Colonic mucosa (tissue), 4 donors: ENCODE data around the gene NAPEPLD. TPM values are rescaled to one million over a fixed set of nuclear protein-coding genes. Genes with fewer than 3 reads are reported as not detected.
"Not testable (repeated sequence)": the region's sequence is repeated elsewhere in the genome, so short reads cannot be mapped to it uniquely, and the experiment has no call there.

ENCODE experiments used
- DNase-seq: peaks from one replicate; pipeline ENCODE4 v3.0.0-alpha.2; 2020
- H3K27ac ChIP-seq: fragments of 200-600 bp; one replicate; pipeline ENCODE4 v1.8.0; 2021
- H3K27me3 ChIP-seq: fragments of 200-600 bp; one replicate; pipeline ENCODE4 v1.8.0; 2021
- H3K36me3 ChIP-seq: fragments of 200-600 bp; one replicate; pipeline ENCODE4 v1.8.0; 2021
- H3K4me1 ChIP-seq: fragments of 200-600 bp; one replicate; pipeline ENCODE4 v1.8.0; 2021; ENCODE audit warnings: mild to moderate bottlenecking
- H3K4me3 ChIP-seq: fragments of 200-600 bp; one replicate; pipeline ENCODE4 v1.8.0; 2021
- H3K9ac ChIP-seq, 2 donors: one replicate each; pipeline ENCODE4 v1.7.0; 2013; ENCODE audit warnings: control low read depth in 2 of 2, low read depth in 2 of 2, low read length in 2 of 2
- H3K9me3 ChIP-seq: fragments of 200-600 bp; one replicate; pipeline ENCODE4 v1.8.0; 2021
- intact Hi-C: fragments of 100-400 bp; cut with DNase I; formaldehyde crosslinking; loops from one replicate; pipeline ENCODE4 v1.14.1; 2022
- total RNA-seq, 2 donors: library from RNA; stranded (reverse); fragmentation: NEBNext Ultra II Directional in 1 of 2; extraction: Animal tissue kit (Norgen Biotek cat#: 25700) in 1 of 2; gene quantifications; one replicate each; pipeline ENCODE4 v1.2.1, GENCODE V29; 2021
- TF ChIP-seq, protein P1 (sequence below): fragments of 200-600 bp; IDR thresholded peaks from one replicate; pipeline ENCODE4 v1.8.0; 2022; ENCODE audit warnings: antibody characterized with exemption, mild to moderate bottlenecking
- donor health status: healthy.
- donor health status: DM: no; HTN: no; CAD: no.
- donor health status: DM: no; HTN: no; CAD: no.

NAPEPLD gene
- total RNA-seq, 2 donors from 2014 or later: 61.4 to 64.6 TPM

GRCh38 chr7:103155331-103156024 is 6.6 kb upstream of the NAPEPLD start:
- H3K4me1 ChIP-seq, H3K27me3 ChIP-seq, H3K9ac ChIP-seq, H3K4me3 ChIP-seq, intact Hi-C loops, H3K27ac ChIP-seq, H3K36me3 ChIP-seq, DNase-seq, H3K9me3 ChIP-seq: not testable (repeated sequence)

GRCh38 chr7:103154042-103154441 is 5.1 kb upstream of the NAPEPLD start:
- Histone ChIP-seq H3K27me3 (no peaks in the 10 kb centered on the region), H3K4me3 (no peak overlapping the region), H3K9me3 (no peaks in the 10 kb centered on the region), H3K4me1 (no peaks in the 10 kb centered on the region), H3K9ac (no peak overlapping the region), H3K36me3 (no peaks in the 10 kb centered on the region), H3K27ac (no peak overlapping the region)
- intact Hi-C loops: no loop called here
- no peak for DNase-seq
- TF ChIP-seq, protein P1, sequence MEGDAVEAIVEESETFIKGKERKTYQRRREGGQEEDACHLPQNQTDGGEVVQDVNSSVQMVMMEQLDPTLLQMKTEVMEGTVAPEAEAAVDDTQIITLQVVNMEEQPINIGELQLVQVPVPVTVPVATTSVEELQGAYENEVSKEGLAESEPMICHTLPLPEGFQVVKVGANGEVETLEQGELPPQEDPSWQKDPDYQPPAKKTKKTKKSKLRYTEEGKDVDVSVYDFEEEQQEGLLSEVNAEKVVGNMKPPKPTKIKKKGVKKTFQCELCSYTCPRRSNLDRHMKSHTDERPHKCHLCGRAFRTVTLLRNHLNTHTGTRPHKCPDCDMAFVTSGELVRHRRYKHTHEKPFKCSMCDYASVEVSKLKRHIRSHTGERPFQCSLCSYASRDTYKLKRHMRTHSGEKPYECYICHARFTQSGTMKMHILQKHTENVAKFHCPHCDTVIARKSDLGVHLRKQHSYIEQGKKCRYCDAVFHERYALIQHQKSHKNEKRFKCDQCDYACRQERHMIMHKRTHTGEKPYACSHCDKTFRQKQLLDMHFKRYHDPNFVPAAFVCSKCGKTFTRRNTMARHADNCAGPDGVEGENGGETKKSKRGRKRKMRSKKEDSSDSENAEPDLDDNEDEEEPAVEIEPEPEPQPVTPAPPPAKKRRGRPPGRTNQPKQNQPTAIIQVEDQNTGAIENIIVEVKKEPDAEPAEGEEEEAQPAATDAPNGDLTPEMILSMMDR: no peak

GRCh38 chr7:103152744-103153617 is 4.1 kb upstream of the NAPEPLD start:
- H3K4me1 ChIP-seq, intact Hi-C loops, H3K9me3 ChIP-seq, H3K4me3 ChIP-seq, H3K36me3 ChIP-seq, H3K27me3 ChIP-seq, DNase-seq: not testable (repeated sequence)
- H3K27ac ChIP-seq: peak overlapping the region; percentile 98
- H3K9ac ChIP-seq: peak overlapping the region in 1 of 2 donors; percentile 26

DNA sequence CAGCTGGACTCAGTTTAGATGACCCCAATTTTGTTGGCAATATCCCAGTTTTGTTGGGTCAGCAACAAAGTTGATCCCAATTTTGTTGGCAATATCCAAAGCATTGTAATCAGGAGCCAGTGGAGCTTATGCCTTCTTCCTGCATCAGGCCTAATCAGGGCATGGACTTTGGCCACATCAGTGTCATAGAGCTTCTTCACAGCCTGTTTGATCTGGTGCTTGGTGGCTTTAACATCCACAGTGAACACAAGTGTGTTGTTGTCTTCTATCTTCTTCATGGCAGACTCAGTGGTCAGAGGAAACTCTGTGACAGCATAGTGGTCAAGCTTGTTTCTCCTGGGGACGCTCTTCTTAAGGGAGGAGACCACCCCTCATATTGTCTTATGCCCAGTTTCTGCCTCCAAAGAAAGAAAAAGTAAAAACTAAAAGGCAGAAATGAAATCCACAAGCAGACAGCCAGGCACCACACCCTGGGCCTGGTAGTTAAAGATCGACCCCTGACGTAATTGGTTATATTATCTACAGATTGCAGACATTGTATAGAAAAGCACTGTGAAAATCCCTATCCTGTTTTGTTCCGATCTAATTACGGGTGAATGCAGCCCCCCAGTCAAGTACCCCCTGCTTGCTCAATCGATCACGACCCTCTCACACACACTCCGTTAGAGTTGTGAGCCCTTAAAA is 3.2 kb upstream of the NAPEPLD start:
- H3K36me3 ChIP-seq, H3K4me1 ChIP-seq, H3K4me3 ChIP-seq, intact Hi-C loops, H3K9me3 ChIP-seq, H3K27me3 ChIP-seq: not testable (repeated sequence)
- peak overlapping the region in 1 of 2 donors; percentile 26 for H3K9ac ChIP-seq
- DNase-seq: peak; percentile 70
- peak overlapping the region; percentile 98 for H3K27ac ChIP-seq

DNA sequence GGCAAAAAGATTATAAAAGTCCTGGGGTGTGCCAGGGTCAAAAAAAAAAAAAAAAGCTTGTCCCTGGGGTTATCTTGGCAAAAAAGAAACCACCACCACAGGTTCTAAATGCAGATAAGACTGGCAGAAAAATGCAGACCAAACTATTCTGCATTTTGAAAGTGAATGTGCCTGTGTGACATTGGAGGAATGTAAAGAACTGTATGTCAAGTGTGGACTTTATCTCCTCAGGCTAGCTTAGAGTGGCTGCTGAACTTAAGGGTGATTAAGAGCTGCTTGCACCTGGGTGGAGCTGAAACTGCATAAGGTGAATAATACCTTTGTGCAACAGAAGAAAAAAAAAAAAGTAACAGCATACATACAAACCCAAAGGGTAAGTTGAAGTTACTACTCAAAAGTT is 1.3 kb upstream of the NAPEPLD start:
- Histone ChIP-seq H3K27me3 (no peaks in the 10 kb centered on the region), H3K4me3 (no peak overlapping the region), H3K9me3 (no peaks in the 10 kb centered on the region), H3K9ac (peak overlapping the region in 1 of 2 donors; percentile 98), H3K4me1 (no peaks in the 10 kb centered on the region), H3K27ac (peak overlapping the region; percentile 98), H3K36me3 (no peaks in the 10 kb centered on the region)
- TF ChIP-seq, protein P1: no peak
- peak; percentile 55 for DNase-seq
- intact Hi-C loops: no loop called here

- Histone ChIP-seq H3K27me3 (no peaks in the 10 kb centered on the region), H3K4me1 (no peaks in the 10 kb centered on the region), H3K9me3 (no peaks in the 10 kb centered on the region), H3K4me3 (peak overlapping the region; percentile 64), H3K27ac (peak overlapping the region; percentile 98), H3K9ac (peak overlapping the region; percentile 89 to 98), H3K36me3 (no peaks in the 10 kb centered on the region)
- intact Hi-C loops: no loop called here
- no peak for DNase-seq
- TF ChIP-seq, protein P1: no peak
These were observed 895 bp upstream of the NAPEPLD start for GRCh38 chr7:103149808-103150180.
